GM12878 (cell line): ENCODE results near the gene KRTAP20-1. TPM values are rescaled to one million over a fixed set of nuclear protein-coding genes. Genes with fewer than 3 reads are reported as not detected.

Experiments used
- ATAC-seq: fragments of 200-7000 bp; cut with Tn5 transposase; 3 replicates; pipeline ENCODE4 v1.9.1; 2020; ENCODE audit warnings: mild to moderate bottlenecking, moderate library complexity
- BruUV-seq: library from RNA; stranded (reverse); fragments of 400-500 nt; replicated peaks from 2 replicates; lab custom pipeline; 2021; lab: Mats Ljungman, UMichigan
- CTCF ChIA-PET: fragments of 300-600 bp; sonication (Branson Sonifier 250); formaldehyde crosslinking; extraction: SDS; loops from one replicate; lab custom pipeline; 2021; ENCODE audit warnings: inconsistent platforms; lab: Yijun Ruan, JAX
- POLR2A ChIA-PET: fragments of 350-600 bp; formaldehyde crosslinking; extraction: SDS; loops from one replicate; lab custom pipeline; 2021; ENCODE audit warnings: inconsistent platforms; lab: Charles Lee
- RAD21 ChIA-PET: fragments of 300-600 bp; sonication (Branson Sonifier 250); formaldehyde crosslinking; loops from one replicate; lab custom pipeline; 2023; ENCODE audit warnings: antibody characterized with exemption; ENCODE audit not compliant: unreplicated experiment; lab: Charles Lee
- SMC1A ChIA-PET: fragments of 300-600 bp; sonication (Branson Sonifier 250); formaldehyde crosslinking; loops from one replicate; lab custom pipeline; 2023; ENCODE audit not compliant: unreplicated experiment, uncharacterized antibody; lab: Charles Lee
- DNase-seq: peaks from one replicate; pipeline ENCODE4 v3.0.0-alpha.2; 2011; ENCODE audit warnings: low read depth, low spot score
- FAIRE-seq: peaks from 3 replicates; lab custom pipeline; 2011; peaks lifted over from hg19 to GRCh38; lab: Jason Lieb, UNC
- H2AFZ ChIP-seq: 2 replicates; pipeline ENCODE4 v1.6.0; 2011; ENCODE audit warnings: low read depth, low read length, control low read depth; ENCODE audit not compliant: control insufficient read depth
- H3K27ac ChIP-seq: 2 replicates; pipeline ENCODE4 v1.5.1; 2011; ENCODE audit warnings: control low read depth; ENCODE audit not compliant: control insufficient read depth, insufficient read depth
- H3K27me3 ChIP-seq, 2 experiments: replicated peaks in 1 of 2; 2 replicates each; pipeline versions ENCODE4 v1.6.0 to v1.6.1; 2011; ENCODE audit warnings: low read length in 1 of 2; ENCODE audit not compliant: control insufficient read depth in 2 of 2, insufficient read depth in 2 of 2
- H3K36me3 ChIP-seq, 2 experiments: 2 replicates each; pipeline ENCODE4 v1.5.1; 2011; ENCODE audit warnings: low read length in 1 of 2; ENCODE audit not compliant: control insufficient read depth in 2 of 2, insufficient read depth in 2 of 2
- H3K4me1 ChIP-seq: 2 replicates; pipeline ENCODE4 v1.6.1; 2011; ENCODE audit warnings: mild to moderate bottlenecking, low read length, moderate library complexity, mixed read lengths; ENCODE audit not compliant: control insufficient read depth, insufficient read depth
- H3K4me2 ChIP-seq: 2 replicates; pipeline ENCODE4 v1.6.0; 2011; ENCODE audit warnings: control low read depth; ENCODE audit not compliant: control insufficient read depth, insufficient read depth
- H3K4me3 ChIP-seq: fragments of 200-600 bp; sonication (generic); 2 replicates; pipeline ENCODE4 v1.5.1; 2016
- H3K79me2 ChIP-seq: 2 replicates; pipeline ENCODE4 v1.6.0; 2011; ENCODE audit warnings: low read length; ENCODE audit not compliant: control insufficient read depth, insufficient read depth
- H3K9ac ChIP-seq: 2 replicates; pipeline ENCODE4 v1.8.0; 2011; ENCODE audit warnings: low read length, control low read depth, mixed read lengths; ENCODE audit not compliant: control insufficient read depth, insufficient read depth
- H3K9me3 ChIP-seq: replicated peaks from 3 replicates; pipeline ENCODE4 v1.5.1; 2011; ENCODE audit warnings: mild to moderate bottlenecking, low read length; ENCODE audit not compliant: control insufficient read depth, insufficient read depth
- H4K20me1 ChIP-seq: 2 replicates; pipeline ENCODE4 v1.6.0; 2011; ENCODE audit not compliant: control insufficient read depth, insufficient read depth
- BRCA1 ChIP-seq: IDR thresholded peaks from 2 replicates; pipeline ENCODE4 v1.6.1; 2011; ENCODE audit warnings: low read depth, low read length, improper control_type of control experiment
- EED ChIP-seq: sonication (generic); IDR thresholded peaks from 2 replicates; pipeline ENCODE4 v1.6.1; 2016; ENCODE audit warnings: antibody characterized with exemption, low read depth
- FOXM1 ChIP-seq: IDR thresholded peaks from 2 replicates; pipeline ENCODE4 v1.6.1; 2012; ENCODE audit warnings: low read depth, mild to moderate bottlenecking, inconsistent platforms, low read length, moderate library complexity
- IKZF2 ChIP-seq, 2 experiments: fragments of 450-650 bp; IDR thresholded peaks; 2 replicates each; pipeline ENCODE4 v1.6.1; 2017; ENCODE audit warnings: mild to moderate bottlenecking in 2 of 2, moderate library complexity in 2 of 2
- JUND ChIP-seq: IDR thresholded peaks from 2 replicates; pipeline ENCODE4 v1.6.1; 2012; ENCODE audit warnings: low read depth, mild to moderate bottlenecking, low read length, improper control_type of control experiment, moderate library complexity
- MTA2 ChIP-seq: fragments of 450-650 bp; IDR thresholded peaks from 2 replicates; pipeline ENCODE4 v1.6.1; 2016; ENCODE audit warnings: low read depth, mild to moderate bottlenecking, moderate library complexity
- RELB ChIP-seq: fragments of 450-650 bp; IDR thresholded peaks from 2 replicates; pipeline ENCODE4 v1.6.1; 2017; ENCODE audit warnings: low read depth, mild to moderate bottlenecking, moderate library complexity
- TCF7 ChIP-seq: IDR thresholded peaks from 2 replicates; pipeline ENCODE4 v1.6.1; 2014; ENCODE audit warnings: antibody characterized with exemption, borderline replicate concordance
- YBX1 ChIP-seq: fragments of 450-650 bp; IDR thresholded peaks from 2 replicates; pipeline ENCODE4 v1.6.1; 2016; ENCODE audit warnings: antibody characterized with exemption
- ZNF384 ChIP-seq: IDR thresholded peaks from 2 replicates; pipeline ENCODE4 v1.6.1; 2012; ENCODE audit warnings: low read depth, mild to moderate bottlenecking, low read length, improper control_type of control experiment, borderline replicate concordance
- WGBS: methylation state at CpG from one replicate; pipeline ENCODE4 v1.1.6; 2016; ENCODE audit warnings: low lambda C conversion rate; ENCODE audit not compliant: insufficient replicate concordance, insufficient coverage; ENCODE audit errors: missing lambda C conversion rate; 5-methylcytosine and 5-hydroxymethylcytosine counted together
- in situ Hi-C: fragments of 300-500 bp; cut with MboI; formaldehyde crosslinking; loops from 9 replicates; pipeline ENCODE4 v1.14.3; 2018; ENCODE audit warnings: mixed read lengths
- intact Hi-C: fragments of 100-400 bp; cut with micrococcal nuclease; formaldehyde crosslinking; loops from one replicate; pipeline ENCODE4 v1.14.2; 2022; ENCODE audit not compliant: unreplicated experiment
- polyA plus RNA-seq, 11 experiments: library from polyadenylated mRNA; depleted of rRNA in 4 of 11; unstranded in 6 of 11; stranded (reverse) in 5 of 11; fragments of >200 nt; fragmentation: Nextera tagmentation in 4 of 11; fragmentation: Illumina TruSeq in 1 of 11; extraction: Ambion mirVana in 4 of 11; extraction: Trizol in 1 of 11; gene quantifications; 1 replicate in 1 of 11; 2 replicates in 10 of 11; pipeline versions ENCODE4 v1.2.1 to v1.2.3, GENCODE V29; 2011 to 2016; ENCODE audit warnings: inconsistent platforms in 2 of 11, missing spikeins in 2 of 11, low read depth in 1 of 11
- total RNA-seq, 4 experiments: library from RNA; depleted of rRNA in 3 of 4; stranded (reverse); fragments of >200 nt in 3 of 4; fragmentation: Illumina TruSeq in 1 of 4; extraction: Trizol in 1 of 4; gene quantifications; 2 replicates each; pipeline versions ENCODE4 v1.2.1 to v1.2.3, GENCODE V29; 2013 to 2021

The KRTAP20-1 gene
- total and polyA plus RNA-seq, 10 of the 15 experiments (the other 5 are each of a cell fraction or from before 2014, with no cell fraction given): not detected

- ATAC-seq: no peak
- H2AFZ ChIP-seq: no peak overlapping the region
- no peak overlapping the region for H3K4me3 ChIP-seq
- no peak overlapping the region for H3K9ac ChIP-seq
- H4K20me1 ChIP-seq: no peaks in the 10 kb centered on the region
- H3K4me1 ChIP-seq: no peaks in the 10 kb centered on the region
- ChIA-PET POLR2A (no interaction called here), RAD21 (no interaction called here)
- BruUV-seq: no TSS peak
- no peak overlapping the region for H3K27ac ChIP-seq
- H3K79me2 ChIP-seq: no peaks in the 10 kb centered on the region
- H3K36me3 ChIP-seq: no peaks in the 10 kb centered on the region
- no peak overlapping the region for H3K4me2 ChIP-seq
- TF ChIP-seq JUND (no peak), ZNF384 (no peak), RELB (no peak), TCF7 (no peak), FOXM1 (no peak), BRCA1 (no peak), IKZF2 (IDR thresholded peaks at IDR 0.05) (no peak), MTA2 (no peak), EED (no peak), YBX1 (no peak)
- TF ChIP-seq, all 136 proteins: peak for 0
- Histone ChIP-seq H3K27me3 (no peaks in the 10 kb centered on the region), H3K9me3 (no peaks in the 10 kb centered on the region)
- SMC1A ChIA-PET: no interaction called here
- intact Hi-C loops (no loop called here), in situ Hi-C loops (no loop called here)
- FAIRE-seq (no peak), DNase-seq (no peak)
- CTCF ChIA-PET: no interaction called here
- 0% methylated on average over 1 of the region's 1 CpG for WGBS
Observed at GRCh38 chr21:30579346-30579745, 36.9 kb upstream of the KRTAP20-1 start.
